B cell (primary cell): ENCODE data around the gene RPTN.

Source experiments
- EZH2 ChIP-seq: IDR thresholded peaks from 2 replicates; pipeline ENCODE4 v1.6.1; 2012; ENCODE audit warnings: borderline replicate concordance, low read depth, mild to moderate bottlenecking, moderate library complexity, low read length; ENCODE audit not compliant: insufficient read depth, poor library complexity, severe bottlenecking
- TF ChIP-seq, protein P1 (sequence below): fragments of 200-600 bp; IDR thresholded peaks from one replicate; pipeline ENCODE4 v1.8.0; 2022; ENCODE audit warnings: antibody characterized with exemption, mild to moderate bottlenecking

DNA sequence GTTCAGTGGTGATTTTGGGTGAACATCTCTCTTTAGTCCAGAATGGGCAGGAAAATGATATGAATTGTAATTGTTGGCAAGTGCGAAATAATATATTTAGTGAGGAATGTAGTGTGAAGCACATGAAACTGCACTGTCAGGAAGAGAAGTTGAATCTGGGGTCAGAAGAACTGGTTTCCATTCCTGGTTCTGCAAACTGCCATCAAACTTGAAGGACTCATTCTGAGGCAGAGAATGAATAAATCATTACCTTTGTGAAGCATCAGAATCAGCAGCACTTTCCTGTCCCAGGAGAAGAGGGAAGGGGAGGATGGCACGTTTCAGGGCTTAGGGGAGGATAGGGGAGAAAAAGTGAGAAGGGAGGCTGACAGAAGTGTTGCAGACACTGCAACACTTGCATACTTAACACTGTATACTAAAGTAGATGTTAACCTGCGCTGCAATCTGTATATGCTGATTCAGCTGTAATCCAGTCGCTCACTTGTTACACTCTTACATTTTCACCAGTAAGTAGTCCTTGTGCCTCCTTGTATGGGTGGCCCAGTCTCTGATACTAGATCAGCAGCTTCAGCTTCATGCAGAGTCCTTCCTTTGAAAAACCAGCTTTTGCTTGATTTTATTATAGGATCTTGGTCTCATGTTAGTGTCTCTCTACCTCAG, 10.5 kb upstream of the RPTN start:
- TF ChIP-seq, protein P1, sequence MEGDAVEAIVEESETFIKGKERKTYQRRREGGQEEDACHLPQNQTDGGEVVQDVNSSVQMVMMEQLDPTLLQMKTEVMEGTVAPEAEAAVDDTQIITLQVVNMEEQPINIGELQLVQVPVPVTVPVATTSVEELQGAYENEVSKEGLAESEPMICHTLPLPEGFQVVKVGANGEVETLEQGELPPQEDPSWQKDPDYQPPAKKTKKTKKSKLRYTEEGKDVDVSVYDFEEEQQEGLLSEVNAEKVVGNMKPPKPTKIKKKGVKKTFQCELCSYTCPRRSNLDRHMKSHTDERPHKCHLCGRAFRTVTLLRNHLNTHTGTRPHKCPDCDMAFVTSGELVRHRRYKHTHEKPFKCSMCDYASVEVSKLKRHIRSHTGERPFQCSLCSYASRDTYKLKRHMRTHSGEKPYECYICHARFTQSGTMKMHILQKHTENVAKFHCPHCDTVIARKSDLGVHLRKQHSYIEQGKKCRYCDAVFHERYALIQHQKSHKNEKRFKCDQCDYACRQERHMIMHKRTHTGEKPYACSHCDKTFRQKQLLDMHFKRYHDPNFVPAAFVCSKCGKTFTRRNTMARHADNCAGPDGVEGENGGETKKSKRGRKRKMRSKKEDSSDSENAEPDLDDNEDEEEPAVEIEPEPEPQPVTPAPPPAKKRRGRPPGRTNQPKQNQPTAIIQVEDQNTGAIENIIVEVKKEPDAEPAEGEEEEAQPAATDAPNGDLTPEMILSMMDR, result no peak
- TF ChIP-seq EZH2, result no peak
